Islet precursor cell (in vitro differentiated cells): ENCODE data around the gene MRO.
"Not testable (repeated sequence)": the region's sequence is repeated elsewhere in the genome, so short reads cannot be mapped to it uniquely, and the experiment has no call there.

Experiments
- DNase-seq: peaks from one replicate; pipeline ENCODE4 v3.0.0-alpha.2; 2018

The MRO gene

DNA sequence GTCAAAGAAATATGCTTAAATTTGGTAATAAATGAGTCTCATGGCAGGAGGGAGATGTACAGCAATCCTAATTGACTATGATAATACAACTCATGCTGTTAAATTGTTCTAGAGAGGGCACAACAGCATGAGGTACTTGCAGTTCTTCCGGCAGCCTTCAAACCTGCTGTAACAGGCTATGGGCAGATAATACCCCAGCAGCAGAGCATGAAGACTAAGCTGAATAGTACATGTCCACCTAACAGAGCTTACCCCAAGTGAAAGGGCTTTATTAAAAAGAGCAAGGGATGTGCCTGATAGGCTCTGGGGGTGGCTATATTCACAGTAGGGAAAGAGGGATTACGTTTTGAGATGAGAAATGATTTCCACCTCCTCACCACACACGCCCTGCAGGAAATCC lies 28.9 kb downstream of the MRO start:
- no peak for DNase-seq

DNA sequence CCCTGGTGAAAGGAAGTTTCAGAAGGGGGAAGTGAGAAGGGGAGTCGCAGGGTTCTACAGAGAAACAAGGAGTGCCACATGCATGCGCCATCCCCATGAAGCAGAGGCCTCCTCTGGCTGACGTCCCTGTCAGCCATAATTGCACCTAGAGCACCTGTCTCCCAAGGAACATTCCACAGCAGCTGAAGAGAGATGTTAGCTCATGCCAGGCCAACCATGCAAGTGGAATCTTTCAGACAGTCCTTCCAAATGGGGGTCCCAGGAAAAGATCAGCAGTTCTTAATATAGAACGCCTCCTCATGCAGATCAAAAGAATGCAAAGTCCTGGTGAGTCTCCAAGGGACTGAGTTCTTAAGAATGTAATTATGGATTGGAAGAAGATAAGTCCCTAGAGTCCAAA lies 29.6 kb downstream of the MRO start:
- DNase-seq: no peak

- no peak for DNase-seq
These were observed 31.5 kb downstream of the MRO start for GRCh38 chr18:50788284-50788683.

GRCh38 chr18:50786864-50787263 lies 33.0 kb downstream of the MRO start:
- DNase-seq: peak; percentile 90

- no peak for DNase-seq
These were observed 36.3 kb downstream of the MRO start for GRCh38 chr18:50783553-50783952.

DNA sequence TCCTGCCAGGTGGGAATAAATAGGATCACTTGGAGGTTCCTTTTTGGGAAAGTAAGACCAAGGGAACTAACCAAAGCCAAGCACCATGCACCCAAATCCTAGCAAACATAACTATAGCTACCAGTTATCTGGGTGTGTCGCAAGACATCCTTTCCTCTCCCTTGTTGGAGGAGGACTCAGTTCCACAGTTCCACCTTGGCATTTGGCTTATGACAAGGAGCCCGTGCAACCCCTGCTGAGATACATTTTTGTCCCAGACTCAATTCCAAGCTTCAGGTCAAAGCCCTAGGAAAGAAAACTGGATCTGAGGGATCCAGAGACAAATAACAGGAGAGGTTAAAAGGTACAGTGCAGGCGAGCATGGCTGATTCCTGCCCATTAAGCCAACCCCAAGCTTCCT lies 40.8 kb downstream of the MRO start:
- DNase-seq: not testable (repeated sequence)

GRCh38 chr18:50776383-50776782 lies 43.4 kb downstream of the MRO start:
- no peak for DNase-seq

GRCh38 chr18:50775726-50776125 lies 44.1 kb downstream of the MRO start:
- no peak for DNase-seq

- DNase-seq: no peak
These were observed 44.6 kb downstream of the MRO start for GRCh38 chr18:50775207-50775606.

- no peak for DNase-seq
These were observed 50.4 kb downstream of the MRO start for GRCh38 chr18:50769463-50769862.

DNA sequence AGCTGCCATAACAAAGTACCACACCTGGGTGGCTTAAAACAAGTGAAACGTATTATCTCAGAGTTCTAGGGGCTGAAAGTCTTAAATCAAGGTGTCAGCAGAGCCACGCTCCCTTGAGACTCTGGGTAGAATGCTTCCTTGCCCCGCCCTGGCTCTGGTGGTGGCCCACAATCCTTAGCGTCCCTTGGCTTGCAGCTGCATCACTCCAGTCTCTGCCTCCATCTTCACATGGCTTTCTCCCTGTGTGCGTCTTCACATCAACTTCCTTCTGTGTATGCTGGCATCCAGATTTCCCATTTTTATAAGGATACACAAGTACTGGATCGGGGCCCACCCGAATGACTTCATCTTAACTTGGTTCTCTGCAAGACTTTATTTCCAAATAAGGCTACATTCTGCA lies 62.5 kb downstream of the MRO start:
- no peak for DNase-seq

- DNase-seq: no peak
These were observed 65.5 kb downstream of the MRO start for GRCh38 chr18:50754297-50754696.

- DNase-seq: no peak
These were observed 66.5 kb downstream of the MRO start for GRCh38 chr18:50753311-50753710.

DNA sequence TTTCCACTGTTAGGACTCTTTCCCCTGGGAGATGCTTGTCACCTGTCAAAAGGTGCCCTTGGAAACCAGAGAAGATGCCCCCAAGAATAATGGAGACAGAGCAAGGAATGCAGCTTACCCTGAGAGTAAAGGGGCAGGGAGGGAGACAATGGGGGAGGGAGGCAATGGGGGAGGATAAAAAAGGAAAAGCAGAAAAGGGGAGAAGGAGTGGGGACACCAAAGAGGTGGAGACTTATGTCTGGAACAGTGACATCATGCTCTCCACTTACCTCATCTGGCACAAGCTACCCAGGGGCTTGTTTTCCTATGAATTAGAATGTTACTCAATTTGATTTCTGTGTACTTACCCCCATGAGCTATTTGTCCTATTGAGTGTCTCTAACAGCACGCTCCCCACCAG lies 67.9 kb downstream of the MRO start:
- no peak for DNase-seq

GRCh38 chr18:50751490-50751889 lies 68.3 kb downstream of the MRO start:
- no peak for DNase-seq

GRCh38 chr18:50750546-50750945 lies 69.3 kb downstream of the MRO start:
- DNase-seq: no peak

- no peak for DNase-seq
These were observed 69.9 kb downstream of the MRO start for GRCh38 chr18:50749945-50750344.

- DNase-seq: no peak
These were observed 70.4 kb downstream of the MRO start for GRCh38 chr18:50749421-50749820.

DNA sequence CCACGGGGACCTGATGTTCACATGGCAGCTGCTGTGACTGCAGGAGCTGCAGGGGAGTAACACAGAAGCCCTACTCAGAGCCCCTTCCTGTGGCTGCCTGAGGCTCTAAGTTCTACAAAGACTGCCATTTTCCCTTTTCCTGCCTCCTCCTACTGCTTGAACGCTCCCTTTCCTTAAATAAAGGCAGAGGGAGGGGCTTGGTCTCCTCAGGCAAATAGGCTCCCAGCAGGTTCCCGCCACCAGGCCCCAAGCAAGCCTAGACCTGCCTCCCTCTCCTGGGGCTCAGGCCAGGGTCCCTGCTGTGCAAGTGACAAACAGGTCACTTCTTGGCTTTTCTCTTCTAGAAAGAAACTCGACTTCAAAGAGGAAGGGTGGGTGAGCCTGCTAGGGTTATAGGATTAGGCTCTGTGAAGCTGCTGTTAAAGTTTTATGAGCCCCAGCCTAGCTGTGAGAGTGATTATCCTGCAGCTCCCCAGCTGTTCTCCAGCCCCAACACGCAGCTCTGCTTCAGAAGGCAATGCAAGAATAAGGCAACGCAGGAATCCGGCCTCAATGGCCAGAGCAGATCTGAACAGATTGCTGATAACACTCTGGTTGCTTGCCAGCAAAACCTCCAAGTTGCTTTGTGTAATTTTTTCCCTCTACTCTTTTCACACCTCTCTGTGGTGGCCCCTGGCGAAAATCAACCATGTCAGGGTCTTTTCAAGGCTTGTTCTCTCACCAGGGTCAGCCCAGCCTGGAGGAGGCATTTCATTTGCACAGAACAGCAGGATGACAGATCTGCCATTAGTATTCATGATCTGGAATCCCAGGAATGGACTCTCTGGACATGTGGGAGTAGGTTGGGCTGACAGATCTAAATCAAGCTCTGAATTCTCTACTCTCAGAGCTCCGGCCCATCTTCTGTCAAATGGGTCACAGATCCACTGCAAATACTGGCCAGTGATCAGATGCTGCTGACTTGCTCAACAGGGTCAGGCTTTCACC lies 71.3 kb downstream of the MRO start:
- DNase-seq: peak; percentile 74

GRCh38 chr18:50747849-50748242 lies 72.0 kb downstream of the MRO start:
- DNase-seq: no peak

DNA sequence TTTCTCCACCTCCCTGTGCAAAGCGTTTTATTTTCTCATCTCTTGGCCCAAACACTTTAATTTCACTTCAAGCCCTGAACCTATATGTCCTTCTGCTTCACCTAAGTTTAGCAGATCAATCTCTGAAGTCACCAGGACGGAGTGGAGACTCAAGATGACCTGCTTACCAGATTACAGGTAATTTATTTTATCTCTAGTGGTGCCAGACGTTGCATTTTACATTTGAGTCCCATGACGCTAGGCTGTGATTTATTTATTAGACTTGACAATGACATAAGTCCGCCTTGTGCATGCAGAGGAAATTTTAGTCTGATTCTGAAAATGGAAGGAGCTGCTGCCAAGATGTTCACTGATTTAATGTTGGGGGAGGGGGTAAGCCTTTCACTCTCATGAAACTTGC lies 73.9 kb downstream of the MRO start:
- DNase-seq: peak; percentile 16
